ENCODE results near the gene TTC39B. TPM values are rescaled to one million over a fixed set of nuclear protein-coding genes. Genes with fewer than 3 reads are reported as not detected.
A peak's percentile ranks its signal among the peaks of the same experiment; 100 is the strongest.

TTC39B gene
- total RNA-seq, 1 donor from 2014 or later = 49.2 TPM

DNA sequence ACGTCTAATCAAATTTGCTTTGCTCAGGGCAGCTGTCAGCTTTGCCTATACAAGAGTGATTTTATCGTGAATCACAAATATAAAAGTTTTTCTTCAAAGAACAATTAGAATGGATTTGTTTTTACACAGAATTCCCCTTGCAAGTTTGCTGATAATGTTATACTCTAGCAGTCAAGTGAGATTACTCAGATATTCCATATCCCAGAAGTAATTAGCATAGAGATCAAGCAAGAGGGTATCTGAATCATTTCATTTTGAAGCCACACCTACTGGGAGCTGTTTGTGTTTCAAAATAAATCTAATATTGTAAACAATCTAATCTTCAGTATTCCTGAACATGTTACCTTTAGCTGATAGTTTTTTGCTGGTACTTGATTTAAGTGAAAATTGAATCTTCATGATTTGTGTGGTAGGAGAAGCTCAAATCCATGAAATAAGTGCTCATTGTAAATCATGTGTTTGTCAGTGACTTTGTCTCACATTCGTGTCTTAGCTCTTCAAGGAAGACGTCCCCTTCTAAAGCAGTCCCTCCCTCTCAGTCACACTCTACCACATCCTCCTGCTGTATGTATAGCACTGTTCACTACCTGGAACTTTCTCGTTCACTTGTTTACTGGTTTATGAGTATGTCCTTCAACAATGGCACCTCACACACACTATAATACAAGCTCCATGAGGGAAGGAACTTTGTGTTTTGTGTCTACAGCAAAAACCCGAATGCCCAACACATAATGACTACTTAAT is 3.3 kb upstream of the TTC39B start:
- no peaks in the 10 kb centered on the region for H3K27me3 ChIP-seq (ENCODE audit: low read depth)
- no peak overlapping the region for H3K4me3 ChIP-seq
- TF ChIP-seq, protein P1, sequence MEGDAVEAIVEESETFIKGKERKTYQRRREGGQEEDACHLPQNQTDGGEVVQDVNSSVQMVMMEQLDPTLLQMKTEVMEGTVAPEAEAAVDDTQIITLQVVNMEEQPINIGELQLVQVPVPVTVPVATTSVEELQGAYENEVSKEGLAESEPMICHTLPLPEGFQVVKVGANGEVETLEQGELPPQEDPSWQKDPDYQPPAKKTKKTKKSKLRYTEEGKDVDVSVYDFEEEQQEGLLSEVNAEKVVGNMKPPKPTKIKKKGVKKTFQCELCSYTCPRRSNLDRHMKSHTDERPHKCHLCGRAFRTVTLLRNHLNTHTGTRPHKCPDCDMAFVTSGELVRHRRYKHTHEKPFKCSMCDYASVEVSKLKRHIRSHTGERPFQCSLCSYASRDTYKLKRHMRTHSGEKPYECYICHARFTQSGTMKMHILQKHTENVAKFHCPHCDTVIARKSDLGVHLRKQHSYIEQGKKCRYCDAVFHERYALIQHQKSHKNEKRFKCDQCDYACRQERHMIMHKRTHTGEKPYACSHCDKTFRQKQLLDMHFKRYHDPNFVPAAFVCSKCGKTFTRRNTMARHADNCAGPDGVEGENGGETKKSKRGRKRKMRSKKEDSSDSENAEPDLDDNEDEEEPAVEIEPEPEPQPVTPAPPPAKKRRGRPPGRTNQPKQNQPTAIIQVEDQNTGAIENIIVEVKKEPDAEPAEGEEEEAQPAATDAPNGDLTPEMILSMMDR (IDR thresholded peaks at IDR 0.05) = no peak
- peaks cover 8% of the 10 kb centered on the region for H3K4me1 ChIP-seq
- H3K27ac ChIP-seq = no peak overlapping the region
- ATAC-seq (no peak), DNase-seq (no peak)
- H3K36me3 ChIP-seq = no peaks in the 10 kb centered on the region
- intact Hi-C loops (cut with DNase I) = no loop called here
- no peaks in the 10 kb centered on the region for H3K9me3 ChIP-seq

DNA sequence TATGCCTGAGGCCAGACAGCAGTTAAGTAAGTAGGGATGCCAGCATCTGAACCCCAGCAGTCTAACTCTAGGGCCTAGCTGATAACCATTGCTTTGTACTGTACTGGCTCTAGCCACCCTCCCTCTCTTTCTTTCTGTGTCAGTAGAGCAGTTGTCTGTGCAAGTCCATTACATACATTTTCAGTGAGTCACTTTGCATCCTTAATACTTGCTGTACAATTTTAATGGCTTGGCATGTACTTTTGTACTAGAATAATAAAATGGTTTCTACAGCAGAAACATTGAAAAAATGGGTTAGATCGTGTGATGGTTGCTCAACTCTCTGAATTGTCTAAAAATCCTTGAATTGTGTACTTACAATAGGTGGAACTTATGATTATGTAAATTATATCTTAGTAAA is 1.5 kb upstream of the TTC39B start:
- no peak for ATAC-seq
- intact Hi-C loops (cut with DNase I) = no loop called here
- peaks cover 11% of the 10 kb centered on the region for H3K4me1 ChIP-seq
- no peaks in the 10 kb centered on the region for H3K27me3 ChIP-seq (ENCODE audit: low read depth)
- no peak overlapping the region for H3K4me3 ChIP-seq
- H3K27ac ChIP-seq = no peak overlapping the region
- TF ChIP-seq, protein P1 (IDR thresholded peaks at IDR 0.05) = no peak
- H3K36me3 ChIP-seq = no peaks in the 10 kb centered on the region
- H3K9me3 ChIP-seq = no peaks in the 10 kb centered on the region
- DNase-seq = no peak

DNA sequence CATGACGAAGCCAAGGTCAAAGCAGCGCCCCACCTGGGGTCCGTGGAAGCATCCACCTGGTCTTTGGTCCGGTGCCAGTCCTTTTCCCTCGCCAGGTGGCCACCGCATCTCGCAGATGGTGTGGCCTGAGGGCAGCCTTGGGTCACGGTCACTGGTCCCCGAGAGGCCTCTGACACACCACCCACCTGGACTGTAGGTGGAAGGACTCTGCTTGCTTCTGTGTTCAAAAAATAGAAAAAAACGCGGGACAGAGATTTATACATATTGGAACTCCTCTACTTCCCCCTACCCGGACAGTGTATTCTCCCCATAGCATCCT is 466 bp upstream of the TTC39B start:
- TF ChIP-seq, protein P1 (IDR thresholded peaks at IDR 0.05) = no peak
- Histone ChIP-seq H3K36me3 (no peaks in the 10 kb centered on the region), H3K9me3 (no peaks in the 10 kb centered on the region), H3K4me1 (peaks cover 11% of the 10 kb centered on the region), H3K4me3 (peak overlapping the region; percentile 88), H3K27ac (peak overlapping the region; percentile 86), H3K27me3 (ENCODE audit: low read depth) (no peaks in the 10 kb centered on the region)
- ATAC-seq = peak; percentile 11 to 15
- intact Hi-C loops (cut with DNase I) = no loop called here
- DNase-seq = no peak

DNA sequence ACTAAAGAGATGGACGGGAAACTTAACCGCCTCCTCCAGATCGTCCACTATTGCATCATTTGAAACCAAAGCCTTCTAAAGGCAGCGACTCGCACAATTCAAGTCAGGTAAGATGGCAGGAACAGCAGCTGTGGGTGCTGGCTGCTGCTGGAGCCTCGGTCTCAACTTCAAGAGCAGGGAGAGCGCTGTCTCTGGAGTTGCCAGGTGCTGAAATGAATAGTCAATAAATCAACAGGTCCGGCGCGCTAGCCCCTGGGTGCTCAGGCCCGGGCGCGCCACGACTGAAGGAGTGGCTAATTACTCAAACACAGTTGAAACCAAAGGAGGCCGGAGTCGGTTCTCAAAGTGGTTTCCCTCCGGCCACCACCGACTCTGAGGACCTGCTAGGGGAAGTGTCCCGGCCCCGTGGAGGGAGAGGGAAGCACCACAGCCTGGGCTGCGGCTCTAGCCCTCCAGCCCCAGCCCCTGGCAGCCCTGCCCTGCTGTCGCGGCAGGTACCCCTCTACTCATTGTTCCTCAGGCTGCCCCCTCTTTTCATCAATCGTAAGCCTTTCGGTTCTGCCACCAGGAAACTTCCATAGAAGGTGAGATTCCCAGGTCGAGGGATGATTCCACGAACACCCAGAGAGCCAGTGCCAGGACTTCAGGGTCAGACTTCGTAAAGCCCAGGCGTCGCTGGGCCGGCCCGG is 804 bp downstream of the TTC39B start:
- peaks cover 11% of the 10 kb centered on the region for H3K4me1 ChIP-seq
- peak overlapping the region; percentile 86 for H3K27ac ChIP-seq
- ATAC-seq = peak; percentile 77 to 78
- H3K9me3 ChIP-seq = no peaks in the 10 kb centered on the region
- no peaks in the 10 kb centered on the region for H3K36me3 ChIP-seq
- H3K4me3 ChIP-seq = peak overlapping the region; percentile 88
- peak; percentile 88 for DNase-seq
- TF ChIP-seq, protein P1 (IDR thresholded peaks at IDR 0.05) = no peak
- no peaks in the 10 kb centered on the region for H3K27me3 ChIP-seq (ENCODE audit: low read depth)
- intact Hi-C loops (cut with DNase I) = no loop called here

DNA sequence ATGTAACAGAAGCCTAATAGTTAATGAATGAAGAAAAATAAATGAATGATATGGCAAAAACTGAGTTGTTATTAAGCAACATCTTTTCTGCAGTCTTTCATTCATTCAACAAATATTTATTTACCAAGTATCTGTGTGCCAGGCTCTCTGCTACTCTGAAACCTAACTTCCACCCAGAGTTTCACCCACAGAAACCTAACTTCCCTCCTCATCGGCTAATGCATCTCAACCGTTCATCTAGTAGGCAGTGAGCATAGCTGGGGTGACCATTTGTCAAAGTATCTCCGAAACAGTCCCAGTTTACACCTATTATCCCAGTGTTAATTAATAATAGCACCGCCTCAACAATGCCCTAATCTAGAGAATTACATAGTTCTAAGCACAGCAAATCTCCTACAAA is 1.5 kb downstream of the TTC39B start:
- intact Hi-C loops (cut with DNase I) = no loop called here
- peaks cover 11% of the 10 kb centered on the region for H3K4me1 ChIP-seq
- H3K27ac ChIP-seq = peak overlapping the region; percentile 86
- ATAC-seq = no peak
- no peaks in the 10 kb centered on the region for H3K27me3 ChIP-seq (ENCODE audit: low read depth)
- H3K9me3 ChIP-seq = no peaks in the 10 kb centered on the region
- TF ChIP-seq, protein P1 (IDR thresholded peaks at IDR 0.05) = no peak
- DNase-seq = no peak
- peak overlapping the region; percentile 88 for H3K4me3 ChIP-seq
- no peaks in the 10 kb centered on the region for H3K36me3 ChIP-seq
